Endothelial cell of umbilical vein (primary cell): ENCODE results near the gene DIP2C. TPM values are rescaled to one million over a fixed set of nuclear protein-coding genes. Genes with fewer than 3 reads are reported as not detected.

ENCODE experiments used
- BruUV-seq: library from RNA; stranded (reverse); fragments of 400-500 nt; replicated peaks from 2 replicates; lab custom pipeline; 2021; lab: Mats Ljungman, UMichigan
- CTCF ChIA-PET: fragments of 300-600, 350-600 bp; sonication (Branson Sonifier 250); formaldehyde crosslinking; loops from one replicate; lab custom pipeline; 2021; ENCODE audit warnings: antibody characterized with exemption, inconsistent platforms; lab: Charles Lee
- POLR2A ChIA-PET: fragments of 300-600, 350-600 bp; sonication (Branson Sonifier 250); formaldehyde crosslinking; loops from one replicate; lab custom pipeline; 2021; ENCODE audit warnings: antibody characterized with exemption, inconsistent platforms; lab: Charles Lee
- DNase-seq: peaks from one replicate; pipeline ENCODE4 v3.0.0-alpha.2; 2011; ENCODE audit warnings: low read depth, low spot score
- FAIRE-seq: peaks from 2 replicates; lab custom pipeline; 2011; peaks lifted over from hg19 to GRCh38; lab: Jason Lieb, UNC
- H2AFZ ChIP-seq: 2 replicates; pipeline ENCODE4 v1.6.0; 2012; ENCODE audit warnings: low read depth, low read length, control low read depth, inconsistent platforms
- H3K27ac ChIP-seq: 2 replicates; pipeline ENCODE4 v1.5.1; 2011; ENCODE audit warnings: low read depth, mild to moderate bottlenecking, control low read depth, low read length, moderate library complexity; ENCODE audit not compliant: insufficient read depth
- H3K27me3 ChIP-seq, 2 experiments: 2 replicates each; pipeline versions ENCODE4 v1.6.0 to v1.6.1; 2011; ENCODE audit warnings: low read length in 2 of 2, mixed read lengths in 1 of 2; ENCODE audit not compliant: control insufficient read depth in 2 of 2, insufficient read depth in 2 of 2
- H3K36me3 ChIP-seq, 2 experiments: 2 replicates in 1 of 2; 3 replicates in 1 of 2; pipeline ENCODE4 v1.5.1; 2011; ENCODE audit warnings: low read length in 2 of 2, mild to moderate bottlenecking in 1 of 2, moderate library complexity in 1 of 2; ENCODE audit not compliant: control insufficient read depth in 2 of 2, insufficient read depth in 2 of 2; ENCODE audit errors: extremely low read depth in 1 of 2
- H3K4me1 ChIP-seq: 3 replicates; pipeline ENCODE4 v1.5.1; 2011; ENCODE audit warnings: mild to moderate bottlenecking, low read length; ENCODE audit not compliant: control insufficient read depth, insufficient read depth; ENCODE audit errors: extremely low read depth
- H3K4me2 ChIP-seq: 2 replicates; pipeline ENCODE4 v1.6.1; 2011; ENCODE audit warnings: low read length, control low read depth, mixed read lengths; ENCODE audit not compliant: insufficient read depth
- H3K4me3 ChIP-seq, 3 experiments: fragments of 200-600 bp in 1 of 3; sonication (generic), shearing (Covaris generic) in 1 of 3; replicated peaks in 1 of 3; 2 replicates each; pipeline ENCODE4 v1.5.1; 2011 to 2016; ENCODE audit warnings: control low read depth in 3 of 3, low read length in 3 of 3, mild to moderate bottlenecking in 2 of 3, inconsistent platforms in 1 of 3, low read depth in 1 of 3, moderate library complexity in 1 of 3; ENCODE audit not compliant: insufficient read depth in 1 of 3
- H3K79me2 ChIP-seq: 2 replicates; pipeline ENCODE4 v1.6.0; 2012; ENCODE audit warnings: low read length, inconsistent platforms; ENCODE audit not compliant: control insufficient read depth, insufficient read depth
- H3K9ac ChIP-seq: replicated peaks from 2 replicates; pipeline ENCODE3; 2011; ENCODE audit warnings: low read length, control low read depth; ENCODE audit not compliant: insufficient read depth; ENCODE audit errors: extremely low read depth
- H3K9me1 ChIP-seq: replicated peaks from 3 replicates; pipeline ENCODE4 v1.6.0; 2011; ENCODE audit warnings: mild to moderate bottlenecking, low read length; ENCODE audit not compliant: control insufficient read depth, insufficient read depth; ENCODE audit errors: extremely low read depth
- H3K9me3 ChIP-seq: replicated peaks from 2 replicates; pipeline ENCODE4 v1.5.1; 2012; ENCODE audit warnings: low read length, inconsistent platforms; ENCODE audit not compliant: control insufficient read depth, insufficient read depth
- H4K20me1 ChIP-seq: replicated peaks from 2 replicates; pipeline ENCODE3; 2011; ENCODE audit warnings: mild to moderate bottlenecking, low read length; ENCODE audit not compliant: control insufficient read depth, insufficient read depth; ENCODE audit errors: extremely low read depth
- EZH2 ChIP-seq: IDR thresholded peaks from 2 replicates; pipeline ENCODE4 v1.6.1; 2012; ENCODE audit warnings: borderline replicate concordance, low read depth, mild to moderate bottlenecking, moderate library complexity, low read length, inconsistent platforms; ENCODE audit not compliant: severe bottlenecking
- FOS ChIP-seq: IDR thresholded peaks from 2 replicates; pipeline ENCODE4 v1.6.1; 2011; ENCODE audit warnings: mild to moderate bottlenecking, low read length, moderate library complexity, borderline replicate concordance; ENCODE audit not compliant: insufficient read depth
- GATA2 ChIP-seq: IDR thresholded peaks from 2 replicates; pipeline ENCODE4 v1.7.0; 2011; ENCODE audit warnings: low read depth, mild to moderate bottlenecking, moderate library complexity, mixed read lengths, low read length; ENCODE audit not compliant: insufficient read length, insufficient read depth
- JUN ChIP-seq: IDR thresholded peaks from 2 replicates; pipeline ENCODE4 v1.6.1; 2011; ENCODE audit warnings: borderline replicate concordance, low read depth; ENCODE audit not compliant: insufficient read length, insufficient read depth
- MYC ChIP-seq: IDR thresholded peaks from one replicate; pipeline ENCODE4 v1.6.1; 2011; ENCODE audit warnings: mild to moderate bottlenecking, low read depth, low read length
- POLR2A ChIP-seq: IDR thresholded peaks from 2 replicates; pipeline ENCODE4 v1.6.1; 2012; ENCODE audit warnings: low read depth, mild to moderate bottlenecking, control low read depth, low read length
- POLR2AphosphoS5 ChIP-seq: IDR thresholded peaks from 2 replicates; pipeline ENCODE4 v1.6.1; 2012; ENCODE audit warnings: low read depth, mild to moderate bottlenecking, control low read depth, low read length, moderate library complexity; ENCODE audit not compliant: insufficient read depth
- dilution Hi-C: fragments of 300-500 bp; cut with MboI; formaldehyde crosslinking; loops from one replicate; pipeline ENCODE4 v1.15.0; 2019; ENCODE audit warnings: low sequenced_read_pairs; ENCODE audit not compliant: extremely low pct_ligation_motif_present
- intact Hi-C: fragments of 100-400 bp; cut with micrococcal nuclease; formaldehyde crosslinking; loops from one replicate; pipeline ENCODE4 v1.10.0; 2022
- polyA plus RNA-seq, 4 experiments: library from polyadenylated mRNA; depleted of rRNA in 3 of 4; stranded (reverse) in 3 of 4; unstranded in 1 of 4; fragments of >200 nt; gene quantifications; 2 replicates each; pipeline versions ENCODE4 v1.2.1 to v1.2.3, GENCODE V29; 2011 to 2012; ENCODE audit warnings: missing spikeins in 1 of 4
- total RNA-seq: library from RNA; stranded (reverse); gene quantifications from 2 replicates; pipeline ENCODE4 v1.2.3, GENCODE V29; 2021
- TF ChIP-seq, protein P1 (sequence below): IDR thresholded peaks from 2 replicates; pipeline ENCODE4 v1.6.1; 2011; ENCODE audit not compliant: insufficient read depth, insufficient read length
- TF ChIP-seq, protein P2 (sequence below), 2 donors: IDR thresholded peaks; 1 replicate in 1 of 2; 2 replicates in 1 of 2; pipeline ENCODE4 v1.5.1; 2011; ENCODE audit warnings: low read length in 2 of 2, mild to moderate bottlenecking in 2 of 2, moderate library complexity in 2 of 2, control low read depth in 1 of 2, inconsistent platforms in 1 of 2, low read depth in 1 of 2; ENCODE audit not compliant: insufficient read depth in 1 of 2; ENCODE audit errors: extremely low read depth in 1 of 2

The DIP2C gene
- total and polyA plus RNA-seq, 2 donors (not counting 3 experiments of a cell fraction or from before 2014, with no cell fraction given), result 3.6 to 10.7 TPM

DNA sequence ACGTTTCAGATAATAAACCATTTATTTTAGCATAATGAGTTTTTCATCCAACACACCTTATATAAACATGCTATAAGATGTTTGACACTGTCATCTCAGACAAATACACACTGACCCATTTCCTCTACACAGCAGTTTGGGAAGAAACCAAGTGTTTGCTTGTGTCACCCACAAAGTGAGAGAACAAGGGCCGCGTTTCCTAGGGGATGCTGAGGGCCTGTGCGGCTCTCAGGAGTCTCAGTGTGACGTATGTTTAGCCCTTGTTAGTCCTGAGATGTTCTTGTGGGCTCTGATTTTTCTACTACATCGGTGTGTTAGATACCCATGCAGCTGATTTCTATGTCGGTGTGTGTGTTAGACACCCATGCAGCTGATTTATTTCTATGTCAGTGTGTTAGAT is 266.3 kb downstream of the DIP2C start:
- Histone ChIP-seq H3K27ac (no peak overlapping the region), H3K4me3 (no peak overlapping the region), H3K9ac (no peak overlapping the region), H3K27me3 (no peaks in the 10 kb centered on the region), H3K9me3 (no peaks in the 10 kb centered on the region), H4K20me1 (no peaks in the 10 kb centered on the region), H2AFZ (no peak overlapping the region), H3K9me1 (no peaks in the 10 kb centered on the region), H3K4me2 (no peak overlapping the region), H3K4me1 (peaks cover 19% of the 10 kb centered on the region), H3K79me2 (no peaks in the 10 kb centered on the region), H3K36me3 (no peaks in the 10 kb centered on the region)
- CTCF ChIA-PET, result no interaction called here
- FAIRE-seq, result no peak
- TF ChIP-seq, protein P1, sequence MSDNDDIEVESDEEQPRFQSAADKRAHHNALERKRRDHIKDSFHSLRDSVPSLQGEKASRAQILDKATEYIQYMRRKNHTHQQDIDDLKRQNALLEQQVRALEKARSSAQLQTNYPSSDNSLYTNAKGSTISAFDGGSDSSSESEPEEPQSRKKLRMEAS, result no peak
- TF ChIP-seq GATA2 (no peak), JUN (no peak), POLR2AphosphoS5 (no peak), FOS (no peak), POLR2A (no peak), MYC (no peak)
- BruUV-seq, result no TSS peak
- intact Hi-C loops, result no loop called here
- no peak for DNase-seq
- POLR2A ChIA-PET, result no interaction called here
- dilution Hi-C loops, result no loop called here

- Histone ChIP-seq H3K9me1 (no peaks in the 10 kb centered on the region), H3K4me1 (peaks cover 15% of the 10 kb centered on the region), H3K79me2 (no peaks in the 10 kb centered on the region), H2AFZ (no peak overlapping the region), H3K4me2 (no peak overlapping the region), H3K27me3 (no peaks in the 10 kb centered on the region), H3K9me3 (no peaks in the 10 kb centered on the region), H3K4me3 (no peak overlapping the region), H3K36me3 (no peaks in the 10 kb centered on the region), H3K9ac (no peak overlapping the region), H3K27ac (no peak overlapping the region), H4K20me1 (no peaks in the 10 kb centered on the region)
- FAIRE-seq (no peak), DNase-seq (no peak)
- CTCF ChIA-PET, result no interaction called here
- dilution Hi-C loops (no loop called here), intact Hi-C loops (no loop called here)
- BruUV-seq, result no TSS peak
- POLR2A ChIA-PET, result no interaction called here
- TF ChIP-seq POLR2A (no peak), MYC (no peak), JUN (no peak), EZH2 (no peak), FOS (no peak), GATA2 (no peak), POLR2AphosphoS5 (no peak)
- TF ChIP-seq, protein P2, sequence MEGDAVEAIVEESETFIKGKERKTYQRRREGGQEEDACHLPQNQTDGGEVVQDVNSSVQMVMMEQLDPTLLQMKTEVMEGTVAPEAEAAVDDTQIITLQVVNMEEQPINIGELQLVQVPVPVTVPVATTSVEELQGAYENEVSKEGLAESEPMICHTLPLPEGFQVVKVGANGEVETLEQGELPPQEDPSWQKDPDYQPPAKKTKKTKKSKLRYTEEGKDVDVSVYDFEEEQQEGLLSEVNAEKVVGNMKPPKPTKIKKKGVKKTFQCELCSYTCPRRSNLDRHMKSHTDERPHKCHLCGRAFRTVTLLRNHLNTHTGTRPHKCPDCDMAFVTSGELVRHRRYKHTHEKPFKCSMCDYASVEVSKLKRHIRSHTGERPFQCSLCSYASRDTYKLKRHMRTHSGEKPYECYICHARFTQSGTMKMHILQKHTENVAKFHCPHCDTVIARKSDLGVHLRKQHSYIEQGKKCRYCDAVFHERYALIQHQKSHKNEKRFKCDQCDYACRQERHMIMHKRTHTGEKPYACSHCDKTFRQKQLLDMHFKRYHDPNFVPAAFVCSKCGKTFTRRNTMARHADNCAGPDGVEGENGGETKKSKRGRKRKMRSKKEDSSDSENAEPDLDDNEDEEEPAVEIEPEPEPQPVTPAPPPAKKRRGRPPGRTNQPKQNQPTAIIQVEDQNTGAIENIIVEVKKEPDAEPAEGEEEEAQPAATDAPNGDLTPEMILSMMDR (IDR thresholded peaks at IDR 0.05; ENCODE audit: extremely low read depth in 1 of 2, insufficient read depth in 1 of 2, low read depth in 1 of 2, low read length in 2 of 2), result no peak
- TF ChIP-seq, protein P1, result no peak
Measured at GRCh38 chr10:422675-423074, 266.8 kb downstream of the DIP2C start.
